ENCODE results near the gene GLRA2.

Gene GLRA2

GRCh38 chrX:14717949-14718348 is 188.6 kb downstream of the GLRA2 start:
- no peak for DNase-seq

GRCh38 chrX:14718403-14718802 is 189.1 kb downstream of the GLRA2 start:
- DNase-seq, result no peak

GRCh38 chrX:14729058-14729457 is 199.7 kb downstream of the GLRA2 start:
- DNase-seq, result no peak

- no peak for DNase-seq
Observed at GRCh38 chrX:14738643-14739042, 209.3 kb downstream of the GLRA2 start.

- no peak for DNase-seq
Observed at GRCh38 chrX:14753441-14753840, 224.1 kb downstream of the GLRA2 start.

GRCh38 chrX:14758029-14758491 is 228.7 kb downstream of the GLRA2 start:
- no peak for DNase-seq

- no peak for DNase-seq
Observed at GRCh38 chrX:14775416-14775815, 246.1 kb downstream of the GLRA2 start.

- DNase-seq, result no peak
Observed at GRCh38 chrX:14776901-14777300, 247.6 kb downstream of the GLRA2 start.

GRCh38 chrX:14777525-14777924 is 248.2 kb downstream of the GLRA2 start:
- no peak for DNase-seq

GRCh38 chrX:14779580-14779979 is 250.2 kb downstream of the GLRA2 start:
- no peak for DNase-seq

Data from NCI-H524 treated with DMSO at 0.1 percent for 48 hours (cell line).